A549 treated with CpdA at 1 μM for 4 hours (cell line): ENCODE data around the gene CYP3A4. TPM values are rescaled to one million over a fixed set of nuclear protein-coding genes. Genes with fewer than 3 reads are reported as not detected.

ENCODE experiments used
- total RNA-seq: library from RNA; stranded (reverse); fragments of 200-300 nt; extraction: Qiagen RNA extraction; gene quantifications from 5 replicates; pipeline ENCODE4 v1.2.3, GENCODE V29; 2022; ENCODE audit warnings: low read depth

CYP3A4 gene
- total RNA-seq = not detected in 5 replicates

DNA sequence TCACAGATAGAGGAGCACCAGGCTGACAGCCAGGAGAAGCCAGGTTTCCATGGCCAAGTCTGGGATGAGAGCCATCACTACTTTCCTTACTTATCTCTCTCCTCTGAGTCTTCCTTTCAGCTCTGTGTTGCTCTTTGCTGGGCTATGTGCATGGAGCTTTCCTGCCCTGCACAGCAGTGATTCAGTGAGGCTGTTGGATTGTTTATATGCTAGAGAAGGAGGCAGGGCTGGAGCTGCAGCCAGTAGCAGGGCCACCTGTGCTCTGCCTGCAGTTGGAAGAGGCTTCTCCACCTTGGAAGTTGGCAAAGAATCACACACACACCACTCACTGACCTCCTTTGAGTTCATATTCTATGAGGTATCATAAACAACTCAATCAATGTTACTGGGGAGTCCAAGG is at the start of gene CYP3A4:
Gene CYP3A4, minus strand, starts transcription at position 178 of the 400 bp plus-strand sequence. Its CDS starts 103 bp downstream, at position 75.

DNA sequence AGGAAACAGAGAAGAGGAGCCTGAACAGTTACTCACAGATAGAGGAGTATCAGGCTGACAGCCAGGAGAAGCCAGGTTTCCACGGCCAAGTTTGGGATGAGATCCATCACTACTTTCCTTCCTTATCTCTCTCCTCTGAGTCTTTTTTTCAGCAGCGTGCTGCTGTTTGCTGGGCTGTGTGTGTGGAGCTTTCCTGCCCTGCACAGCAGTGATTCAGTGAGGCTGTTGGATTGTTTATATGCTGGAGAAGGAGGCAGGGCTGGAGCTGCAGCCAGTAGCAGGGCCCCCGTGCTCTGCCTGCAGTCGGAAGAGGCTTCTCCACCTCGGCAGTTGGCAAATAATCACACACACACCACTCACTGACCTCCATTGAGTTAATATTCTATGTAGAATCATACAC is 49.0 kb downstream of the CYP3A4 start, which contains the start of gene CYP3A7:
Gene CYP3A7, minus strand, starts transcription at position 210 of the 400 bp plus-strand sequence. Its CDS starts 103 bp downstream, at position 107.

Other genes starting within 250 kb of the CYP3A4 start
- gene FAM200A, start 232.1 kb downstream of the CYP3A4 start, total RNA-seq = 5.7 to 6.8 TPM (median 6.0 TPM) in 5 replicates
- gene ZNF655, start 225.5 kb downstream of the CYP3A4 start, total RNA-seq = 54.1 to 63.6 TPM (median 57.3 TPM) in 5 replicates
- gene TMEM225B, start 185.9 kb downstream of the CYP3A4 start, total RNA-seq = 0.75 to 1.4 TPM (median 1.1 TPM) in 5 replicates
- 8.1 to 10.8 TPM (median 9.7 TPM) in 5 replicates for gene ZSCAN25, start 167.2 kb downstream of the CYP3A4 start, total RNA-seq
- 1.4 to 1.9 TPM (median 1.6 TPM) in 5 replicates for gene CYP3A5, start 104.2 kb downstream of the CYP3A4 start, total RNA-seq
- not detected in 5 replicates for gene CYP3A7, start 49.0 kb downstream of the CYP3A4 start, total RNA-seq
- not detected in 5 replicates for gene CYP3A43, start 43.8 kb upstream of the CYP3A4 start, total RNA-seq
- not detected in 5 replicates for gene OR2AE1, start 92.8 kb upstream of the CYP3A4 start, total RNA-seq
- 25.5 to 27.8 TPM (median 26.6 TPM) in 5 replicates for gene TRIM4, start 135.3 kb upstream of the CYP3A4 start, total RNA-seq
- gene GJC3, start 145.4 kb upstream of the CYP3A4 start, total RNA-seq = 0.15 to 0.27 TPM (median 0.19 TPM) in 5 replicates
- gene AZGP1, start 191.8 kb upstream of the CYP3A4 start, total RNA-seq = not detected in 5 replicates
- gene ZKSCAN1, start 231.4 kb upstream of the CYP3A4 start, total RNA-seq = 6.6 to 11.3 TPM (median 9.3 TPM) in 5 replicates